Fibroblast of lung (primary cell): ENCODE results near the gene MINDY3. TPM values are rescaled to one million over a fixed set of nuclear protein-coding genes. Genes with fewer than 3 reads are reported as not detected.

Source experiments
- DNase-seq, 2 donors: peaks; one replicate each; pipeline versions ENCODE4 v3.0.0 to v3.0.0-alpha.2; 2010; ENCODE audit warnings: low read depth in 2 of 2
- H2AFZ ChIP-seq: 2 replicates; pipeline ENCODE4 v1.5.1; 2012; ENCODE audit warnings: low read length, control low read depth, inconsistent platforms
- H3K27ac ChIP-seq: 2 replicates; pipeline ENCODE4 v1.5.1; 2011; ENCODE audit warnings: low read length, control low read depth; ENCODE audit not compliant: insufficient read depth
- H3K27me3 ChIP-seq: 2 replicates; pipeline ENCODE4 v1.5.1; 2011; ENCODE audit warnings: mild to moderate bottlenecking, low read length; ENCODE audit not compliant: control insufficient read depth, insufficient read depth
- H3K36me3 ChIP-seq: 2 replicates; pipeline ENCODE4 v1.5.1; 2011; ENCODE audit warnings: low read length; ENCODE audit not compliant: control insufficient read depth, insufficient read depth
- H3K4me1 ChIP-seq: 2 replicates; pipeline ENCODE4 v1.5.1; 2011; ENCODE audit warnings: low read length; ENCODE audit not compliant: control insufficient read depth, insufficient read depth; ENCODE audit errors: extremely low read depth
- H3K4me2 ChIP-seq: 2 replicates; pipeline ENCODE4 v1.5.1; 2011; ENCODE audit warnings: low read length, control low read depth; ENCODE audit not compliant: insufficient read depth; ENCODE audit errors: extremely low read depth
- H3K4me3 ChIP-seq, 4 experiments: fragments of 200-600 bp in 1 of 4; sonication (generic) in 1 of 4; replicated peaks in 1 of 4; 2 replicates each; pipeline ENCODE4 v1.5.1; 2011 to 2016; ENCODE audit warnings: low read length in 4 of 4, low read depth in 3 of 4, mild to moderate bottlenecking in 3 of 4, control low read depth in 2 of 4, inconsistent platforms in 1 of 4, mixed read lengths in 1 of 4; ENCODE audit not compliant: insufficient read depth in 1 of 4; ENCODE audit errors: control extremely low read depth in 1 of 4
- H3K79me2 ChIP-seq: 2 replicates; pipeline ENCODE4 v1.5.1; 2012; ENCODE audit warnings: mild to moderate bottlenecking, low read length, inconsistent platforms; ENCODE audit not compliant: control insufficient read depth, insufficient read depth
- H3K9ac ChIP-seq: 2 replicates; pipeline ENCODE4 v1.5.1; 2011; ENCODE audit warnings: mild to moderate bottlenecking, low read length, control low read depth; ENCODE audit not compliant: insufficient read depth
- H3K9me3 ChIP-seq: 2 replicates; pipeline ENCODE4 v1.5.1; 2012; ENCODE audit warnings: low read depth, low read length; ENCODE audit not compliant: control insufficient read depth, insufficient read depth
- H4K20me1 ChIP-seq: 2 replicates; pipeline ENCODE4 v1.5.1; 2011; ENCODE audit warnings: low read length; ENCODE audit not compliant: control insufficient read depth, insufficient read depth; ENCODE audit errors: extremely low read depth
- CTCF ChIP-seq, 2 donors: IDR thresholded peaks in 1 of 2; conservative IDR thresholded peaks in 1 of 2; 1 replicate in 1 of 2; 2 replicates in 1 of 2; pipeline ENCODE4 v1.5.1; 2011 to 2012; ENCODE audit warnings: low read length in 2 of 2, control low read depth in 1 of 2, inconsistent platforms in 1 of 2, low read depth in 1 of 2, mild to moderate bottlenecking in 1 of 2
- EZH2 ChIP-seq: IDR thresholded peaks from 2 replicates; pipeline ENCODE4 v1.5.1; 2012; ENCODE audit warnings: low read length, control low read depth, mild to moderate bottlenecking; ENCODE audit errors: missing control alignments
- polyA plus RNA-seq, 2 donors: library from polyadenylated mRNA; depleted of rRNA in 1 of 2; stranded (reverse) in 1 of 2; unstranded in 1 of 2; fragments of >200 nt; gene quantifications; 2 replicates each; pipeline ENCODE4 v1.2.1, GENCODE V29; 2011 to 2012; ENCODE audit warnings: missing spikeins in 1 of 2
- total RNA-seq: library from RNA; depleted of rRNA; stranded (reverse); fragments of >200 nt; gene quantifications from 2 replicates; pipeline ENCODE4 v1.2.1, GENCODE V29; 2014

MINDY3 gene
- total and polyA plus RNA-seq, 2 donors (not counting 1 experiment from before 2014, with no cell fraction given): 30.6 to 37.5 TPM

DNA sequence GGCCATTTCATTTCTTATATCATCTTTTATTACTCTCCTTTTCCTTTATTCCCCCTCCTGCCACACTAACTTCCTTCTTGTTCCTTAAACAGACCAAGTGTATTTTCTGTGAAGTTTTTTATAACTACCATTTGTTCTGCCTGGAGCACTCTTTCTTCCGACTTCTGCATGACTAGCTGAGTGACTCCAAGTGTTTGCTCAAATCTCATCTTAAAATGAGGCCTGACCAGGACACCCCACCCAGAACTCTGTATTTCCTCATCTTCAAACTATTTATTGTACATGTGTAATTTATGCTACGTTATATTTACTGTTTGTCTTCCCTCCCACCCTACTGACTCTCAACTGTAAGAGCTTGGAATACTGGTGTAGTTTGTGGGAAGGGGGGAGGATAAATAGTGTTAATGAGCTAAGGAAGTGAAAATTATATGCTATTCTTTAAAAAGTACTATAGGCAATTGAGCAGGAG, 3.2 kb downstream of the MINDY3 start:
- Histone ChIP-seq H3K4me3 (no peak overlapping the region), H4K20me1 (no peaks in the 10 kb centered on the region), H3K4me1 (peaks cover 4% of the 10 kb centered on the region), H3K9me3 (no peaks in the 10 kb centered on the region), H3K27ac (no peak overlapping the region), H3K36me3 (no peaks in the 10 kb centered on the region), H3K27me3 (no peaks in the 10 kb centered on the region), H2AFZ (no peak overlapping the region), H3K9ac (no peak overlapping the region), H3K79me2 (peaks cover 58% of the 10 kb centered on the region), H3K4me2 (no peak overlapping the region)
- DNase-seq: no peak
- TF ChIP-seq EZH2: no peak
- no peak for TF ChIP-seq CTCF (conservative IDR thresholded peaks at IDR 0.05 in 1 of 2, IDR thresholded peaks at IDR 0.05 in 1 of 2; ENCODE audit: low read depth in 1 of 2, low read length in 2 of 2)

GRCh38 chr10:15856328-15857015, 3.8 kb downstream of the MINDY3 start:
- Histone ChIP-seq H2AFZ (no peak overlapping the region), H4K20me1 (no peaks in the 10 kb centered on the region), H3K27me3 (no peaks in the 10 kb centered on the region), H3K27ac (no peak overlapping the region), H3K4me3 (no peak overlapping the region), H3K79me2 (peaks cover 60% of the 10 kb centered on the region), H3K4me1 (peaks cover 4% of the 10 kb centered on the region), H3K4me2 (no peak overlapping the region), H3K9me3 (no peaks in the 10 kb centered on the region), H3K9ac (no peak overlapping the region), H3K36me3 (no peaks in the 10 kb centered on the region)
- TF ChIP-seq CTCF (conservative IDR thresholded peaks at IDR 0.05 in 1 of 2, IDR thresholded peaks at IDR 0.05 in 1 of 2; ENCODE audit: low read depth in 1 of 2, low read length in 2 of 2) (no peak), EZH2 (no peak)
- DNase-seq: no peak

- peaks cover 1% of the 10 kb centered on the region for H3K4me1 ChIP-seq
- H3K9ac ChIP-seq: no peak overlapping the region
- no peak for TF ChIP-seq CTCF (conservative IDR thresholded peaks at IDR 0.05 in 1 of 2, IDR thresholded peaks at IDR 0.05 in 1 of 2; ENCODE audit: low read depth in 1 of 2, low read length in 2 of 2)
- no peak for TF ChIP-seq EZH2
- no peaks in the 10 kb centered on the region for H4K20me1 ChIP-seq
- no peak overlapping the region for H3K27ac ChIP-seq
- no peak overlapping the region for H3K4me2 ChIP-seq
- no peaks in the 10 kb centered on the region for H3K27me3 ChIP-seq
- no peaks in the 10 kb centered on the region for H3K9me3 ChIP-seq
- no peak overlapping the region for H3K4me3 ChIP-seq
- H3K79me2 ChIP-seq: peaks cover 53% of the 10 kb centered on the region
- H2AFZ ChIP-seq: no peak overlapping the region
- H3K36me3 ChIP-seq: no peaks in the 10 kb centered on the region
- no peak for DNase-seq
Measured at GRCh38 chr10:15853800-15854199, 6.5 kb downstream of the MINDY3 start.
